T47D (cell line): ENCODE measurements around the gene S1PR1.

Source experiments
- DNase-seq, 2 experiments: peaks; one replicate each; pipeline versions ENCODE4 v3.0.0 to v3.0.0-alpha.2; 2011 to 2012; ENCODE audit warnings: low read depth in 1 of 2, low spot score in 1 of 2
- JUND ChIP-seq: IDR thresholded peaks from 2 replicates; pipeline ENCODE4 v1.6.1; 2012; ENCODE audit warnings: low read depth
- in situ Hi-C: cut with HindIII; loops from 2 replicates; pipeline ENCODE4 v1.10.0; 2016; ENCODE audit warnings: low sequenced_read_pairs, low pct_unique_long_range_greater_than_20kb

Gene S1PR1

DNA sequence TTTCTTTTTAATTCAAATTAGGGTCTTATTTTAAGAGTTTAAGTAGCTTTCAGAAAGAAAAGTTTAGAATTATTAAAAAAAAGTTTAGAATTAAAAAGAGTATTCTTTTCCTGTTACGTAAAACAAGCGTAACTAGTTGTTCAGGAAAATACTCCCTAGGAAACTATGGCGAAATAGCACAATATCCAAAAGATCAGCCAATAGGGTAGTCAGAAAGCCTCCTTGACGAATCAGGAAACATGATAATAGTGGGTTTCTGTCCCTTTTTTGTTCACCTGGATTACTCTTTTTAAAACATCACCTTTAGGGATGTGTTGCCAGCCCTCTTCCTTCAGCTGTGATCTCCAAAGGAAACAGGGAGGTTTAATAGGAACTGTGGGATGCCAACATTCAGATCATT, 25.2 kb downstream of the S1PR1 start:
- no peak for TF ChIP-seq JUND
- in situ Hi-C loops, result no loop called here
- no peak for DNase-seq

DNA sequence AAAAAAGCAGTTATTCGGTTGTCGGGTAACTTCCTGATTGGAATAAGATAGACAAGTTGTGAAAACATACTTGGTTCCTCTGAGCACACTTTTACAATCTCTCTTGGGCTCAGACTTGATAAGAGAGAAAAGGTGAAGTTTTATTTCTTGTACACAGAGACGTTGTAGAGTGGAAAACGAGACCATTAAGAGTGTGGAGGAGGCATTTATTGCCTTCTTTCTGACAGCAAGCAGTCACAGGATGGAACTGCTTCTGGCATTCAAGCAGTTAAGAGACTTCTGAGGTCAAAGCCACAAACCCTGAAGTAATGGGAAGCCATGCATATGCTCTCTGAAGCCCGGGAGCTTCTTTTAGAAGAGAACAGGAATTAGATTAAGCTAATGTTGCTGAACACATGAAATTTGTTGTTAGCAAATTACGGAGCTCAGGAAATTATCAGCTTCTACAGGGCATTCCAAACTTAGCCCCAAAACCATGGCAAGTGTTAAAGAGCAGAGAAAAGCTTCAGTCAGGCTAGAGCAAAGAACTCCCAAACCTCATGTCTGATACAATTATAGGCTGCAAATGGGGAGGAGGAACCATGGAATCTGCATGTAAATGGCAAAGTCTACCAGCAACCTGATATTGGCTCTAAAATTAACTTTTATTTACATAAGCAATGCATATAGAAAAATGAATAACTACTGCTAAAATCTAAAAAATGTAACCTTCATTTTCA, 26.0 kb downstream of the S1PR1 start:
- TF ChIP-seq JUND, result no peak
- in situ Hi-C loops, result no loop called here
- DNase-seq, result no peak

DNA sequence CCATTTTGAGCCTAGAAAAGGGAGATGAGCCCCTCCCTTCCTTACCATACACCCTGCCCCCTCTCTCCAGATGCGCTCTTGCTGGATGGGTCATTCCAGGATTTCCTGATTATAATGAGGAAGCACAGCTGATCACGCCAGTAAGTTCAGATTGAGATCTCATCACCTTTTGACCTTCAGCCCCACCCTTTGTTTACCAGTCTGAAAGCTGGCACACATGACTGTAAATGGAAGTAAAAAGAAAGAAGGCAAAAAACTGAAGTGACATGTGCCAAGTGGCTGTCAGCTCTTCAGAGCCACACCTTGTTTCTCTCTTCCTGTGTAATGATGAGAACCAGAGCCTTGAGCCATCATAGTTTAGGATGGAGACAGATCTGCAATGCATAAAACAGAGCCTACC, 27.9 kb downstream of the S1PR1 start:
- no peak for DNase-seq
- no peak for TF ChIP-seq JUND
- in situ Hi-C loops, result no loop called here

DNA sequence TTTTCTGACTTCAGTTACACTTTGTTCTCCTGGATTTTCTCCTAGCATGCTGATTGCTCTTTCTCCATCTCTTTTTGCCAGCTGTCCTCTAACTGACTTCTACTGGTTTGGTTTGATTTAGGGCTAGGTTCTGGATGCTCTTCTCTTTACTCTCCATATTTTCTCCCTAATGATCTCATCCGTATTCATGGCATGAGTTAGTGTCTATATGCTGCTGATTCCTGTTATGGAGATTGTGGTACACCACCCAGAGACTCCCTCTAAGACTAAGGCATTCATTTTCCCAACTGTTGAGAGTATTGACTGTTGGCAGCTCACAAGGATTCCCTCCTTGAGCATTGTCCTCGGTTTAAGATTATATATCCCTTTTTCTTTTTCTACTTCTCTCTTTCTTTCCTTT, 28.9 kb downstream of the S1PR1 start:
- in situ Hi-C loops, result no loop called here
- no peak for DNase-seq
- no peak for TF ChIP-seq JUND

DNA sequence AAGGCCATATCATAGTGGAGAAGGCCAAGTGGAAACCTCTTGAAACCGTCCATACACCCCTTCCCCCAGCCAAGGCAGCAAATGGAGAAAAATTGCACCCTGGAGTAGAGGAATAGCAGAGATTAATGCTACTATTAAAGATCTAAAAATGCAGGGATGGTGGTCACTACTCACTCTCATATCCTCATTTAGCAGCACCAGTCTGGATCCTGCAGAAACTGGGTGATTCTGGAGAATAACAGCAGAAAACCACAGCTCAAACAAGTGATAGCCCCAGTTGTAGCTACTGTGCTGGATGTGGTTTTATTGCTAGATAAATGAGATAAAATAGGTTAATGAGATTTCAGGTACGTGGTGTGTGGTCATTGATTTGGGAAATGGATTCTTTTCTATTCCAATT, 30.3 kb downstream of the S1PR1 start:
- DNase-seq, result no peak
- no peak for TF ChIP-seq JUND
- in situ Hi-C loops, result no loop called here

DNA sequence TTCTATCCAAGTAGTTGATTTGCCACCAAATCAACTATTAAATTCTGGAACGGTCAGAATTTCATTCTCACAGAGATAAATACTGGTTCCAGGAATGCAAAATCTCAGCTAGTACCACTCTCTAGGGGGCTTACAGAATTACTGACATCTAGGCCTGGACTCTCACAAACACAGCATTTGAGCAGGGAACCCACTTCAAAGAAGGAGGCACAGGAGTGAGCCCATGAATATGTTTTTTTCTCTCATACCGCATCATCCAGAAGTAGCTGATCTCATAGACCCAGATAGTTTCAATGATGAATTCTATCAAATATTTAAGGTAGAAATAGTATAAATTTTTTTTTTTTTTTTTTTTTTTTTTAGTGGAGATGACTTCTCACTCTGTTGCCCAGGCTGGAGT, 32.1 kb downstream of the S1PR1 start:
- no peak for DNase-seq
- in situ Hi-C loops, result no loop called here
- TF ChIP-seq JUND, result no peak

DNA sequence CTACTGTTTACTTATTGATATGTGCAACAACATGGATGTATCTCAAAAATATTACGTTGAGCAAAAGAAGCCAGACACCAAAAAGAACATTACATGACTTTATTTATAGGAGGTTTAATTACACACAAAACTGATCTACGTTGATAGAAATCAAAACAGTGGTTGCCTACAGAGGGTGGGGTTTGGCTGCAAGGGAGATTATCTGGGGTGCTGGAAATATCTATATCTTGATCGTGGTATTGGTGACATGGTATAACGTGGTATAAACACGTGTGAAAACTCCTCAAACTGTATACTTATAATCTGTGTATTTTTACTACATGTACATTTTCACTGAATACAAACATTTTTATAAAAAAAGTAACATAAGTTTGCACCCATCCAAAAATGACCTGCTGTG, 38.9 kb downstream of the S1PR1 start:
- in situ Hi-C loops, result no loop called here

DNA sequence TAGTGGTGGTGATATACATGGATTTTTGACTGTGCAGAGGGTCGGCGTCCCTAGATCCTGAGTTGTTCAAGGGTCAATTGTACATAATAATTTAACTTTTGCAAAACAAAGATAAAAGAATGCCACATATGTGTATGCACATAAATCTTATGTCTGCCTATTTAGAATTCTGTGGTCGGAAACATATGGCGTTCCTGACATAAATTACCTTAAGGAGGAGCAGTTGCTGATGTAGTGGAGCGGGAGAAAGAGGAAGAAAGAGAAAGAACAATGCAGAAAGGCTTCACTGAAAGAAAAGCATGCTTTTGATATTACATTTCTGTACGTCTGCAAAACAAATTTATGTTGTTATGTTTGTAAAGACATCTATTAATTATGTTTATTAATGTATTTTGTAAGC, 40.0 kb downstream of the S1PR1 start:
- DNase-seq, result no peak
- in situ Hi-C loops, result no loop called here
- no peak for TF ChIP-seq JUND

More for the DNA sequence above, 38.9 kb downstream of the S1PR1 start:
- no peak for DNase-seq
- no peak for TF ChIP-seq JUND

DNA sequence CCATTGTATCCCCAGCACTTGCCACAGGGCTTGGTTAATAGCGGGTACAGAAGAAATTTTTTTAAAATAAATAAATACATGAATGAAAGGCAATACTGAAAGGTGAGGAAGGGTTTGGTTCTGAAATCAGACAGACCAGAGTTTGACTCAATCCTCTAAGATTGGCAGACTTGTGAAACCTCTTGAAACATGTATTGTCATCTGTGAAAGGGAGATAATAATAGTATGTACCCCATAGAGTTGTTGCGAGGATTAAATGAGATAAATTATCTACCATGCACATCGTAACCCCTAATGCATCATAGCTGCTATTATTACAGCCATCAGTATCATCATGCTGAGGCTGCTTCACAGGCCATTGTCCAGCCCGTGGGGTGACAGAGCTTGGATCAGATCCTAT, 41.4 kb downstream of the S1PR1 start:
- no peak for TF ChIP-seq JUND
- in situ Hi-C loops, result no loop called here
- no peak for DNase-seq

DNA sequence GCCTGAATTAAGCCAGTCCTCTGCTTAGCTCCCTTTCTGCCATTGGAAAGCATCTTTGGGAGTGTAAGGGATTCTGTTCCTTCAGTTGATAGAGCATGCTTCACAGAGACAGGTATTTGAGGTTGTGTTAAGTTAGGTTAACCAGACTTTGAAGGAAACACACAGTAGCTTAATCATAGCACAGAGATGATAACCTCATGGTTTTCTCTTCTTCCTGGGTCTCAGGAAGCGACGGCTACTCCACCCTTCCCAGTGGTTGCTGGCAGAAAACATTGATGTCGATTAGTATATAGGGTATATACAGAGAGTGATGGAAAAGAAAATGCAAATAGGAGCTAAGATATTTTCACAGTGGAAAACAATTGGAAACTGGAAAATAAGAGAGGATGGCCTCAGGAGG, 42.0 kb downstream of the S1PR1 start:
- no peak for TF ChIP-seq JUND
- in situ Hi-C loops, result no loop called here
- no peak for DNase-seq

DNA sequence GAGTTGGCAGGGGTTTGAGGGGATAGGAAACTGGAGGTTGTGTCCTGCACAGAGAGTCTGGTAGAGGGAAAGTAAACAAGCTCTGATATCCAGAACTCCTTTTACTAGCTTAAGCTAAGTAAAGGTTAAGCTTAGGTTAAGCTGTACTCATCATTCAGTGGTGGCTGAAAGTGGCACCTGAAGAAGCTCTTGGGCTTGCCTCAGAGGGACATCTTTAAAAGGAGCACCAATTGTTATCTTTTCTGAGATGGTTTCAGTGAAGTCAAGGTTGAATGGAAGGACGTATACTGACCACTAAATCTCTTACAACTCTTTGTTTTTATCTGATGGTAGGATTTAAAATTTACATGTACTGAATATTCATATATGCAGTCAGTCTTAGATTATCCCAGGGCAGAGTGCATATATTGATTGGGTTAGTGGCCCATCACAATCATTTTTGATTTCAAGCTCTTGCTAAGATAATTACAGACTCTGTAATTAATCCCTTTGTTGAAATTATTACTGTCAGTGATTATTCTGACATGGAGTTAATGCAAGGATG, 43.3 kb downstream of the S1PR1 start:
- in situ Hi-C loops, result no loop called here
- no peak for DNase-seq
- no peak for TF ChIP-seq JUND

DNA sequence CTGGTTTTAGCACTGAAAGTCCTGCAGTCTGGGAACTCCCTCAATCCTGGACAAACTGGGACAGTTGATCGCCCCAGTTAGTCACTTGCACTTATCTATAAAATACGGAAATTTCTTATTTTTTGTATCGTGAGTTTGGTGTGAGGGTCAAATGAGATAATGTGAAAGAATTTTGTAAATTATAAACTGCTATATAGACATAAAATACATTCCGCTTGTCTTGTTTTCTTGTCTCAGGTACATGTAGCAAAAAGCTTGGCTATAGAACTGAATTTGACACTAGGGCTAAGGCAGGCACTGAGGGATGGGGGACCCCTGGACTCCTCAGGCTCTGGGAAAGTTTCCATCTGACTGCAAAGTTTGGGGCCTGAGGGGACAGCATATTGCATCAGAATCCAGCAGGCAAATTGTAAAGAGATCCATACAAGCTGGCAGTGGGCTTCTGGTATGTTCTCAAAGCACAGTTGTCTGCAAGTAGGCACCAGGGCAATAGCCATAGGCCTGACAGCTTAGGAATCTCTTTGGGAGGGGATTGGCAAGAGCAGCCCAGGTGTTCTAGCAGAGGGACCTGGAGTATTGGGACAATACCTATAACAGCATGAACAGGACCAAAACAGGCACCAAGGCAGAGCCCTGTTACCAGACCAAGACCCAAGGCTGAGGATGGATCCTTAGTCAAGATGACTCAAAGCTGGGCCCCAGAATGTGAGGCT, 44.3 kb downstream of the S1PR1 start:
- no peak for DNase-seq
- in situ Hi-C loops, result no loop called here
- TF ChIP-seq JUND, result no peak

DNA sequence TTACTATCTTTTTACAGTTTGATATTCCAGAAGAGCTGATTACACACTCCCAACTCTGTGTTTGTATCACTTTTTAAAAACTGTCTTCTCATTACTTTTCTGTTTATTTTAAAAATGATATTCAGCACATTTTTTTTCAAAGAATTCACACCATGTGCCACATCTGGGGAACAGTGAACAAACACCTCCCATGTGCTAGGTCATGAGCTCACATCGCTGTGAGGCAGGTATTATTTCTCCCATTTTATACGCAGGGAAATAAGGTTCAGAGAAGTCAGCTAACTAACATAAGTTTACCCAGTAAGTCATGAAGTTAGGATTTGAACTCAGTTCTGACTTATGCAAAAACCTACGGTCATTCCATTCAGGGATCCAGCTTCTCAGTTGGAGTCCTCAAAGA, 44.9 kb downstream of the S1PR1 start:
- DNase-seq, result no peak
- in situ Hi-C loops, result no loop called here
- TF ChIP-seq JUND, result no peak
